SKM-1 (cell line): Measurements from ENCODE around the gene OR51D1.

Experiments
- DNase-seq: peaks from one replicate; lab custom pipeline; 2025; ENCODE audit not compliant: unreplicated experiment; lab: John Stamatoyannopoulos, UW

The OR51D1 gene

GRCh38 chr11:4636962-4637661 lies at the start of gene OR51D1:
Gene OR51D1, plus strand, starts transcription at chr11:4637477. Its CDS starts 2,314 bp downstream, at chr11:4639791.
- peak; percentile 42 for DNase-seq

- no peak for DNase-seq
Observed at GRCh38 chr11:4589017-4589416, 48.3 kb upstream of the OR51D1 start.

GRCh38 chr11:4593739-4594138 lies 43.5 kb upstream of the OR51D1 start, which contains the start of gene OR52I1:
Gene OR52I1, plus strand, starts transcription at chr11:4594039. Its CDS starts 0 bp downstream, at chr11:4594039.
- DNase-seq = no peak

- no peak for DNase-seq
Observed at GRCh38 chr11:4605057-4605456, 32.2 kb upstream of the OR51D1 start.

GRCh38 chr11:4606231-4607015 lies 30.9 kb upstream of the OR51D1 start:
- DNase-seq = no peak

GRCh38 chr11:4607096-4607495 lies 30.2 kb upstream of the OR51D1 start:
- no peak for DNase-seq

- peak; percentile 79 for DNase-seq
Observed at GRCh38 chr11:4607781-4608666, 29.3 kb upstream of the OR51D1 start, which contains the start of gene TRIM68. Gene TRIM68, minus strand, starts transcription at chr11:4608231. Its CDS starts 2,727 bp downstream, at chr11:4605504.

- DNase-seq = no peak
Observed at GRCh38 chr11:4610258-4610935, 26.9 kb upstream of the OR51D1 start.

GRCh38 chr11:4611986-4612385 lies 25.3 kb upstream of the OR51D1 start:
- no peak for DNase-seq

GRCh38 chr11:4615856-4616444 lies 21.3 kb upstream of the OR51D1 start:
- DNase-seq = no peak

- DNase-seq = no peak
Observed at GRCh38 chr11:4619514-4619913, 17.8 kb upstream of the OR51D1 start.

- DNase-seq = peak; percentile 52
Observed at GRCh38 chr11:4626207-4627099, 10.8 kb upstream of the OR51D1 start.

- no peak for DNase-seq
Observed at GRCh38 chr11:4636136-4636535, 1.1 kb upstream of the OR51D1 start.

- no peak for DNase-seq
Observed at GRCh38 chr11:4637662-4638047, 378 bp downstream of the OR51D1 start.

GRCh38 chr11:4639931-4640330 lies 2.7 kb downstream of the OR51D1 start:
- no peak for DNase-seq

GRCh38 chr11:4641501-4641900 lies 4.2 kb downstream of the OR51D1 start:
- no peak for DNase-seq

GRCh38 chr11:4642043-4642442 lies 4.8 kb downstream of the OR51D1 start:
- DNase-seq = no peak

- no peak for DNase-seq
Observed at GRCh38 chr11:4643076-4643475, 5.8 kb downstream of the OR51D1 start.

- no peak for DNase-seq
Observed at GRCh38 chr11:4643682-4644081, 6.4 kb downstream of the OR51D1 start, which contains the start of gene OR51E1. Gene OR51E1, plus strand, starts transcription at chr11:4643982. Its CDS starts 8,545 bp downstream, at chr11:4652527.
